K562 (cell line): ENCODE measurements around the gene SYNGR3. TPM values are rescaled to one million over a fixed set of nuclear protein-coding genes. Genes with fewer than 3 reads are reported as not detected.
A peak's percentile ranks its signal among the peaks of the same experiment; 100 is the strongest.

Source experiments
- ATAC-seq: fragments of 200-7000 bp; cut with Tn5 transposase; 3 replicates; pipeline ENCODE4 v1.9.1; 2020; ENCODE audit warnings: moderate library complexity
- BruUV-seq: library from RNA; stranded (reverse); fragments of 400-500 nt; replicated peaks from 2 replicates; lab custom pipeline; 2021; lab: Mats Ljungman, UMichigan
- CTCF ChIA-PET: fragments of 300-600 bp; formaldehyde crosslinking; extraction: SDS; loops from one replicate; lab custom pipeline; 2021; ENCODE audit warnings: low intra/inter-chr PET ratio; lab: Yijun Ruan, JAX
- POLR2A ChIA-PET: fragments of 300-600, 350-650 bp; sonication (Branson Sonifier 250); formaldehyde crosslinking; extraction: SDS; loops from one replicate; lab custom pipeline; 2021; ENCODE audit warnings: antibody characterized with exemption, inconsistent platforms; lab: Yijun Ruan, JAX
- DNase-seq, 4 experiments: peaks; one replicate each; pipeline versions ENCODE4 v3.0.0 to v3.0.0-alpha.2; 2011 to 2018; ENCODE audit warnings: low spot score in 3 of 4, mixed read lengths in 3 of 4; ENCODE audit errors: extremely low read depth in 1 of 4
- FAIRE-seq: peaks from 2 replicates; lab custom pipeline; 2011; peaks lifted over from hg19 to GRCh38; lab: Jason Lieb, UNC
- H2AFZ ChIP-seq: 2 replicates; pipeline ENCODE4 v1.6.0; 2011; ENCODE audit warnings: low read depth, low read length, control low read depth, inconsistent platforms
- H3K27ac ChIP-seq: fragments of 200-600 bp; 3 replicates; pipeline ENCODE4 v1.8.0; 2011; ENCODE audit warnings: low read depth, mild to moderate bottlenecking, control low read depth, inconsistent platforms, low read length, moderate library complexity, mixed read lengths; ENCODE audit errors: extremely low read depth
- H3K27me3 ChIP-seq, 2 experiments: fragments of 300-600 bp in 1 of 2; 2 replicates in 1 of 2; 3 replicates in 1 of 2; pipeline versions ENCODE4 v1.6.0 to v1.8.0; 2011; ENCODE audit warnings: inconsistent platforms in 2 of 2, low read length in 2 of 2, mild to moderate bottlenecking in 1 of 2, mixed read lengths in 1 of 2, moderate library complexity in 1 of 2; ENCODE audit not compliant: control insufficient read depth in 2 of 2, insufficient read depth in 2 of 2
- H3K36me3 ChIP-seq: fragments of 300-600 bp; 3 replicates; pipeline ENCODE4 v1.8.0; 2011; ENCODE audit warnings: mild to moderate bottlenecking, low read length, inconsistent platforms; ENCODE audit not compliant: control insufficient read depth, insufficient read depth
- H3K4me1 ChIP-seq, 2 experiments: fragments of 200-600 bp in 1 of 2; replicated peaks in 1 of 2; 2 replicates in 1 of 2; 3 replicates in 1 of 2; pipeline versions ENCODE4 v1.5.1 to v1.8.0; 2011; ENCODE audit warnings: inconsistent platforms in 2 of 2, low read length in 2 of 2, mild to moderate bottlenecking in 1 of 2, mixed read lengths in 1 of 2, moderate library complexity in 1 of 2; ENCODE audit not compliant: control insufficient read depth in 2 of 2, insufficient read depth in 2 of 2
- H3K4me2 ChIP-seq: 2 replicates; pipeline ENCODE4 v1.6.1; 2011; ENCODE audit warnings: low read length, control low read depth, inconsistent platforms, mixed read lengths; ENCODE audit not compliant: insufficient read depth
- H3K4me3 ChIP-seq: fragments of 200-600 bp; sonication (generic), shearing (Covaris generic); 2 replicates; pipeline ENCODE4 v1.5.1; 2016; ENCODE audit warnings: control low read depth, inconsistent platforms
- H3K79me2 ChIP-seq: fragments of 200-600 bp; 3 replicates; pipeline ENCODE4 v1.8.0; 2011; ENCODE audit warnings: low read length, inconsistent platforms; ENCODE audit not compliant: control insufficient read depth, insufficient read depth
- H3K9ac ChIP-seq, 2 experiments: 2 replicates each; pipeline versions ENCODE4 v1.6.0 to v1.6.1; 2011; ENCODE audit warnings: low read depth in 2 of 2, low read length in 2 of 2, control low read depth in 1 of 2, inconsistent platforms in 1 of 2, mild to moderate bottlenecking in 1 of 2, mixed read lengths in 1 of 2; ENCODE audit not compliant: insufficient read depth in 1 of 2
- H3K9me1 ChIP-seq: one replicate; pipeline ENCODE4 v1.6.0; 2011; ENCODE audit warnings: inconsistent platforms, mild to moderate bottlenecking, low read length, moderate library complexity; ENCODE audit not compliant: control insufficient read depth, insufficient read depth
- H3K9me3 ChIP-seq: replicated peaks from 2 replicates; pipeline ENCODE4 v1.5.1; 2011; ENCODE audit warnings: low read depth, low read length, inconsistent platforms; ENCODE audit not compliant: control insufficient read depth, insufficient read depth
- H4K20me1 ChIP-seq: replicated peaks from 2 replicates; pipeline ENCODE4 v1.6.1; 2011; ENCODE audit warnings: low read length, inconsistent platforms, mixed read lengths; ENCODE audit not compliant: control insufficient read depth, insufficient read depth
- EGR1 ChIP-seq: fragments of 450-650 bp; conservative IDR thresholded peaks from 2 replicates; pipeline ENCODE4 v1.6.1; 2017; ENCODE audit warnings: mild to moderate bottlenecking
- EHMT2 ChIP-seq: fragments of 450-650 bp; IDR thresholded peaks from 2 replicates; pipeline ENCODE4 v1.6.1; 2018; ENCODE audit warnings: antibody characterized with exemption
- RAD51 ChIP-seq: fragments of 450-650 bp; IDR thresholded peaks from 2 replicates; pipeline ENCODE4 v1.7.1; 2016; ENCODE audit warnings: low read depth, mild to moderate bottlenecking, borderline replicate concordance
- WGBS: fragments of 100-300 bp; shearing (Covaris generic); methylation state at CpG from one replicate; pipeline ENCODE4 v1.1.6; 2016; ENCODE audit warnings: low coverage, mixed read lengths; ENCODE audit not compliant: insufficient coverage; ENCODE audit errors: missing lambda C conversion rate; 5-methylcytosine and 5-hydroxymethylcytosine counted together
- in situ Hi-C: fragments of 300-500 bp; cut with MboI; formaldehyde crosslinking; loops from 4 replicates; pipeline ENCODE4 v1.15.0; 2018; ENCODE audit warnings: inconsistent platforms, mixed read lengths
- intact Hi-C: fragments of 100-400 bp; cut with micrococcal nuclease; formaldehyde crosslinking; loops from 2 replicates; pipeline ENCODE4 v1.14.2; 2022
- polyA plus RNA-seq, 8 experiments: library from polyadenylated mRNA; depleted of rRNA in 4 of 8; stranded (reverse) in 5 of 8; unstranded in 3 of 8; fragments of >200 nt; fragmentation: Nextera tagmentation in 2 of 8; fragmentation: Illumina TruSeq in 1 of 8; extraction: Ambion mirVana in 2 of 8; extraction: Trizol in 1 of 8; gene quantifications; 2 replicates each; pipeline versions ENCODE4 v1.2.1 to v1.2.3, GENCODE V29; 2011 to 2014; ENCODE audit warnings: inconsistent platforms in 1 of 8, missing spikeins in 1 of 8
- total RNA-seq, 7 experiments: library from RNA; depleted of rRNA in 6 of 7; stranded (reverse); fragments of >200 nt in 6 of 7; fragmentation: Illumina TruSeq in 2 of 7; extraction: Trizol in 2 of 7; gene quantifications; 2 replicates each; pipeline versions ENCODE4 v1.2.1 to v1.2.3, GENCODE V29; 2011 to 2021; ENCODE audit warnings: low replicate concordance in 1 of 7

The SYNGR3 gene
- total and polyA plus RNA-seq, 9 of the 15 experiments (the other 6 are each of a cell fraction or from before 2014, with no cell fraction given), result 3.7 to 69.2 (median 36.3) TPM

- H3K4me2 ChIP-seq, result no peak overlapping the region
- FAIRE-seq (no peak), DNase-seq (no peak), ATAC-seq (no peak)
- H3K36me3 ChIP-seq, result peaks cover 7% of the 10 kb centered on the region; the same call in 1 of the 3 replicates
- H3K27ac ChIP-seq, result no peak overlapping the region
- no peak for TF ChIP-seq EHMT2
- CTCF ChIA-PET, result no interaction called here
- H3K9me3 ChIP-seq, result no peaks in the 10 kb centered on the region
- POLR2A ChIA-PET, result interaction anchor here (1.0 kb wide), 1 partner anchor 127 kb away, joined by 5 read pairs; the partner anchor contains the start of gene TRAF7
- no peak overlapping the region for H3K4me3 ChIP-seq
- intact Hi-C loops, result no loop called here
- peaks cover 31 to 83% of the 10 kb centered on the region in 2 experiments for H3K4me1 ChIP-seq
- H3K27me3 ChIP-seq, result no peaks in the 10 kb centered on the region
- H3K9ac ChIP-seq, result peak overlapping the region in 1 of 2 experiments; percentile 85; a peak in 2 of 4 replicates
- 0 out of 2 replicates have a peak, but pooled peaks cover 7% of the 10 kb centered on the region for H4K20me1 ChIP-seq
- H3K9me1 ChIP-seq, result peaks cover 3% of the 10 kb centered on the region
- in situ Hi-C loops, result no loop called here
- H3K79me2 ChIP-seq, result peaks cover 18% of the 10 kb centered on the region
- H2AFZ ChIP-seq, result no peak overlapping the region
- BruUV-seq, result no TSS peak
- WGBS, result 82% methylated on average over 16 of the region's 18 CpGs
Observed at GRCh38 chr16:2028620-2029220, 39.0 kb downstream of the SYNGR3 start.

GRCh38 chr16:2029350-2029749, 39.6 kb downstream of the SYNGR3 start:
- H3K27ac ChIP-seq, result no peak overlapping the region
- H3K9ac ChIP-seq, result peak overlapping the region in 1 of 2 experiments; percentile 71; a peak in 2 of 4 replicates
- FAIRE-seq, result no peak
- no CpG with 5 or more reads among the region's 22 CpGs for WGBS
- DNase-seq, result no peak
- H3K79me2 ChIP-seq, result peaks cover 21% of the 10 kb centered on the region
- TF ChIP-seq EGR1 (peak; percentile 67), RAD51 (no peak)
- H3K4me3 ChIP-seq, result no peak overlapping the region
- 0 out of 2 replicates have a peak, but pooled peaks cover 7% of the 10 kb centered on the region for H4K20me1 ChIP-seq
- ChIA-PET CTCF (no interaction called here), POLR2A (interaction anchor here (0.8 to 1.5 kb wide), 2 partner anchors 12 to 126 kb away, joined by 3 to 6 read pairs; partner anchors contain the start of gene TRAF7)
- H3K9me1 ChIP-seq, result peaks cover 3% of the 10 kb centered on the region
- intact Hi-C loops, result no loop called here
- BruUV-seq, result no TSS peak
- peaks cover 7% of the 10 kb centered on the region; the same call in 1 of the 3 replicates for H3K36me3 ChIP-seq
- no peak for ATAC-seq
- H3K27me3 ChIP-seq, result no peaks in the 10 kb centered on the region
- in situ Hi-C loops, result no loop called here
- peaks cover 25 to 83% of the 10 kb centered on the region in 2 experiments for H3K4me1 ChIP-seq
- no peaks in the 10 kb centered on the region for H3K9me3 ChIP-seq
- H2AFZ ChIP-seq, result no peak overlapping the region
- H3K4me2 ChIP-seq, result no peak overlapping the region
